ENCODE data around the gene C17orf107. TPM values are rescaled to one million over a fixed set of nuclear protein-coding genes. Genes with fewer than 3 reads are reported as not detected.
A peak's percentile ranks its signal among the peaks of the same experiment; 100 is the strongest.

C17orf107 gene
- total RNA-seq, 1 experiment from 2014 or later, result 1.7 TPM

- ATAC-seq, result peak; percentile 55
- peak overlapping the region; percentile 63 for H3K4me2 ChIP-seq (ENCODE audit: low read length)
These were observed 49.1 kb upstream of the C17orf107 start for GRCh38 chr17:4850246-4850645.

DNA sequence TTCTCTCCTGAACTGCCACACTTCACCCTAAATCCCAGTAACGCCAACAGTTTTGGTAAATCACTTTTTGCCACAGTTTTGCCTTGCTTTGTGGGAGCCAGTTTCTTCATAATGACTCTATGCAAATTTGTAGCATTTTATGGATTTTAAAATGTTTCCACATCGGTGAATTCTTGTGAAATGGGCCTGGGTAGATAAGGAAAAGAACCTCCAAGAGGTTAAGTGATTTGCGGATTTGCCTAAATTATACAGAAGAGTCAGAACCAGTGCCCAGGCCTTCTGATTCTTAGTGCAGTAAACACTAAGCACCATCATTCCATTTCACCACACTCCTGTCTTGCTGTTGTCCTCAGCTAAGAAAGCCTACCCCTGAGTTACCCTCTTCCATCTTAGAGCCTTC is 48.3 kb upstream of the C17orf107 start:
- BruUV-seq (replicated peaks), result no TSS peak
- RAD21 ChIA-PET (ENCODE audit: low non-redundant PET in 1 of 2, low total read pairs in 2 of 2, uncharacterized antibody in 2 of 2, unreplicated experiment in 2 of 2), result no interaction called here
- Histone ChIP-seq H3K9me3 (ENCODE audit: control insufficient read depth in 1 of 2, insufficient read depth in 1 of 2, low read depth in 1 of 2, low read length in 2 of 2) (no peaks in the 10 kb centered on the region), H2AFZ (ENCODE audit: low read depth, low read length, poor library complexity, severe bottlenecking) (no peak overlapping the region), H3K79me2 (ENCODE audit: insufficient read depth, low read length) (peaks cover 77% of the 10 kb centered on the region), H3K9me2 (ENCODE audit: insufficient read depth) (no peaks in the 10 kb centered on the region), H3K36me3 (ENCODE audit: control insufficient read depth in 1 of 2, insufficient read depth in 2 of 2, low read length in 2 of 2) (no peaks in the 10 kb centered on the region), H3K4me3 (replicated peaks in 1 of 2; ENCODE audit: low read depth in 1 of 2, low read length in 2 of 2) (no peak overlapping the region), H3K4me2 (ENCODE audit: low read length) (no peak overlapping the region), H3K27me3 (ENCODE audit: insufficient read depth, low read length) (no peaks in the 10 kb centered on the region), H3K27ac (ENCODE audit: low read depth, low read length) (no peak overlapping the region), H4K20me1 (ENCODE audit: insufficient read depth) (no peaks in the 10 kb centered on the region), H3K9ac (ENCODE audit: low read length) (no peak overlapping the region), H3K4me1 (ENCODE audit: control insufficient read depth in 1 of 2, insufficient read depth in 2 of 2, low read length in 2 of 2) (peaks cover 27 to 76% of the 10 kb centered on the region in 2 experiments)
- DNase-seq (ENCODE audit: low read depth, low spot score) (no peak), ATAC-seq (no peak)
- intact Hi-C loops (cut with micrococcal nuclease), result no loop called here
- CTCF ChIA-PET, result no interaction called here
- POLR2A ChIA-PET, result no interaction called here
- no peak for TF ChIP-seq YY1 (IDR thresholded peaks at IDR 0.05; ENCODE audit: extremely low read depth, insufficient replicate concordance, low read depth, low read length)
- TF ChIP-seq ZFX (IDR thresholded peaks at IDR 0.05), result no peak
- no peak for TF ChIP-seq ZNF274 (IDR thresholded peaks at IDR 0.05; ENCODE audit: low read depth, low read length)
- TF ChIP-seq CBX3 (IDR thresholded peaks at IDR 0.05; ENCODE audit: low read depth), result no peak
- no peak for TF ChIP-seq EZH2 (IDR thresholded peaks at IDR 0.05)
- no peak for TF ChIP-seq CEBPB (IDR thresholded peaks at IDR 0.05; ENCODE audit: low read depth)
- no peak for TF ChIP-seq TCF7L2 (IDR thresholded peaks at IDR 0.05; ENCODE audit: borderline replicate concordance, extremely low read depth, insufficient read depth, insufficient read length)
- TF ChIP-seq POLR2AphosphoS5 (IDR thresholded peaks at IDR 0.05; ENCODE audit: low read depth, low read length), result no peak
- TF ChIP-seq, protein P1, sequence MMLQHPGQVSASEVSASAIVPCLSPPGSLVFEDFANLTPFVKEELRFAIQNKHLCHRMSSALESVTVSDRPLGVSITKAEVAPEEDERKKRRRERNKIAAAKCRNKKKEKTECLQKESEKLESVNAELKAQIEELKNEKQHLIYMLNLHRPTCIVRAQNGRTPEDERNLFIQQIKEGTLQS (IDR thresholded peaks at IDR 0.05), result no peak
- TF ChIP-seq SP1 (IDR thresholded peaks at IDR 0.05; ENCODE audit: low read depth), result no peak
- TF ChIP-seq POLR2A (IDR thresholded peaks at IDR 0.05; ENCODE audit: borderline replicate concordance, extremely low read depth, insufficient read depth, insufficient read length), result no peak
- no peak for TF ChIP-seq SRF (IDR thresholded peaks at IDR 0.05; ENCODE audit: low read depth)
- TF ChIP-seq JUND (IDR thresholded peaks at IDR 0.05), result no peak
- TF ChIP-seq FOSL1 (IDR thresholded peaks at IDR 0.05; ENCODE audit: low read depth), result no peak
- TF ChIP-seq SIN3A (IDR thresholded peaks at IDR 0.05; ENCODE audit: low read depth), result no peak
- no peak for TF ChIP-seq CTCF (IDR thresholded peaks at IDR 0.05 in 2 of 3, conservative IDR thresholded peaks at IDR 0.05 in 1 of 3; ENCODE audit: borderline replicate concordance in 1 of 3, insufficient read depth in 1 of 3, low read depth in 2 of 3, low read length in 2 of 3)

More at GRCh38 chr17:4850246-4850645, 49.1 kb upstream of the C17orf107 start:
- RAD21 ChIA-PET (ENCODE audit: low non-redundant PET in 1 of 2, low total read pairs in 2 of 2, uncharacterized antibody in 2 of 2, unreplicated experiment in 2 of 2), result no interaction called here
- intact Hi-C loops (cut with micrococcal nuclease), result no loop called here
- peak overlapping the region in 1 of 2 experiments; percentile 13; a peak in 1 of 4 replicates for H3K4me3 ChIP-seq (replicated peaks in 1 of 2; ENCODE audit: low read depth in 1 of 2, low read length in 2 of 2)
- H2AFZ ChIP-seq (ENCODE audit: low read depth, low read length, poor library complexity, severe bottlenecking), result no peak overlapping the region
- POLR2A ChIA-PET, result no interaction called here
- no peaks in the 10 kb centered on the region for H3K9me3 ChIP-seq (ENCODE audit: control insufficient read depth in 1 of 2, insufficient read depth in 1 of 2, low read depth in 1 of 2, low read length in 2 of 2)
- H3K4me1 ChIP-seq (ENCODE audit: control insufficient read depth in 1 of 2, insufficient read depth in 2 of 2, low read length in 2 of 2), result peaks cover 27 to 78% of the 10 kb centered on the region in 2 experiments
- no peaks in the 10 kb centered on the region for H3K27me3 ChIP-seq (ENCODE audit: insufficient read depth, low read length)
- H3K9me2 ChIP-seq (ENCODE audit: insufficient read depth), result no peaks in the 10 kb centered on the region
- no peaks in the 10 kb centered on the region for H3K36me3 ChIP-seq (ENCODE audit: control insufficient read depth in 1 of 2, insufficient read depth in 2 of 2, low read length in 2 of 2)
- no TSS peak for BruUV-seq (replicated peaks)
- CTCF ChIA-PET, result interaction anchor here (0.6 kb wide), 1 partner anchor 34 kb away, joined by 3 read pairs; no protein-coding TSS in a partner anchor
- H3K9ac ChIP-seq (ENCODE audit: low read length), result peak overlapping the region; percentile 56; the same call in 1 of the 2 replicates
- TF ChIP-seq, protein P2, sequence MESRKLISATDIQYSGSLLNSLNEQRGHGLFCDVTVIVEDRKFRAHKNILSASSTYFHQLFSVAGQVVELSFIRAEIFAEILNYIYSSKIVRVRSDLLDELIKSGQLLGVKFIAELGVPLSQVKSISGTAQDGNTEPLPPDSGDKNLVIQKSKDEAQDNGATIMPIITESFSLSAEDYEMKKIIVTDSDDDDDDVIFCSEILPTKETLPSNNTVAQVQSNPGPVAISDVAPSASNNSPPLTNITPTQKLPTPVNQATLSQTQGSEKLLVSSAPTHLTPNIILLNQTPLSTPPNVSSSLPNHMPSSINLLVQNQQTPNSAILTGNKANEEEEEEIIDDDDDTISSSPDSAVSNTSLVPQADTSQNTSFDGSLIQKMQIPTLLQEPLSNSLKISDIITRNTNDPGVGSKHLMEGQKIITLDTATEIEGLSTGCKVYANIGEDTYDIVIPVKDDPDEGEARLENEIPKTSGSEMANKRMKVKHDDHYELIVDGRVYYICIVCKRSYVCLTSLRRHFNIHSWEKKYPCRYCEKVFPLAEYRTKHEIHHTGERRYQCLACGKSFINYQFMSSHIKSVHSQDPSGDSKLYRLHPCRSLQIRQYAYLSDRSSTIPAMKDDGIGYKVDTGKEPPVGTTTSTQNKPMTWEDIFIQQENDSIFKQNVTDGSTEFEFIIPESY (IDR thresholded peaks at IDR 0.05; ENCODE audit: extremely low read depth, insufficient replicate concordance, low read length), result no peak
- TF ChIP-seq FOSL1 (IDR thresholded peaks at IDR 0.05; ENCODE audit: low read depth), result 0 out of 2 replicates have a peak, but pooled peaks have one; percentile 48
- 0 out of 2 replicates have a peak, but pooled peaks have one; percentile 28 for TF ChIP-seq CBX3 (IDR thresholded peaks at IDR 0.05; ENCODE audit: low read depth)
- H4K20me1 ChIP-seq (ENCODE audit: insufficient read depth), result no peaks in the 10 kb centered on the region
- H3K79me2 ChIP-seq (ENCODE audit: insufficient read depth, low read length), result peaks cover 83% of the 10 kb centered on the region
- no peak for DNase-seq (ENCODE audit: low read depth, low spot score)
- H3K27ac ChIP-seq (ENCODE audit: low read depth, low read length), result no peak overlapping the region
